Neural cell (in vitro differentiated cells): Measurements from ENCODE around the gene SLC50A1. TPM values are rescaled to one million over a fixed set of nuclear protein-coding genes. Genes with fewer than 3 reads are reported as not detected.
"Not testable (repeated sequence)": the region's sequence is repeated elsewhere in the genome, so short reads cannot be mapped to it uniquely, and the experiment has no call there.

ENCODE experiments used
- H2AFZ ChIP-seq: fragments of 200-600, 300-800 bp; sonication (generic), shearing (Covaris generic); 2 replicates; pipeline ENCODE4 v1.6.0; 2014; ENCODE audit warnings: low read depth, mild to moderate bottlenecking, antibody characterized with exemption, low read length, moderate library complexity
- H3F3A ChIP-seq: fragments of 200-600 bp; shearing (Covaris generic); 2 replicates; pipeline ENCODE4 v1.6.1; 2016; ENCODE audit warnings: mild to moderate bottlenecking, moderate library complexity, mixed read lengths, antibody characterized with exemption, low read length; ENCODE audit not compliant: insufficient read depth, poor library complexity, severe bottlenecking
- H3K27ac ChIP-seq: fragments of 200-600, 300-800 bp; sonication (generic), shearing (Covaris generic); 2 replicates; pipeline ENCODE4 v1.5.1; 2014; ENCODE audit warnings: mild to moderate bottlenecking, low read length, moderate library complexity
- H3K27me3 ChIP-seq: fragments of 300-800, 200-600 bp; sonication (generic), shearing (Covaris generic); 2 replicates; pipeline ENCODE4 v1.6.0; 2014; ENCODE audit warnings: mild to moderate bottlenecking, low read depth, low read length, moderate library complexity; ENCODE audit not compliant: insufficient read depth
- H3K36me3 ChIP-seq: fragments of 300-800, 200-600 bp; sonication (generic), shearing (Covaris generic); 2 replicates; pipeline ENCODE4 v1.5.1; 2014; ENCODE audit warnings: mild to moderate bottlenecking, antibody characterized with exemption, low read length, moderate library complexity; ENCODE audit not compliant: insufficient read depth
- H3K4me2 ChIP-seq: fragments of 300-800, 200-600 bp; sonication (generic), shearing (Covaris generic); 2 replicates; pipeline ENCODE4 v1.6.0; 2014; ENCODE audit warnings: mild to moderate bottlenecking, low read length
- H3K4me3 ChIP-seq: fragments of 300-800, 200-600 bp; sonication (generic), shearing (Covaris generic); 2 replicates; pipeline ENCODE4 v1.5.1; 2014; ENCODE audit warnings: mild to moderate bottlenecking, low read length, moderate library complexity
- H3K79me2 ChIP-seq: fragments of 200-600 bp; shearing (Covaris generic); replicated peaks from 2 replicates; pipeline ENCODE4 v1.6.0; 2014; ENCODE audit warnings: mild to moderate bottlenecking, low read length, moderate library complexity; ENCODE audit not compliant: insufficient read depth
- H3K9ac ChIP-seq: fragments of 300-800, 200-600 bp; sonication (generic), shearing (Covaris generic); 2 replicates; pipeline ENCODE4 v1.6.1; 2016; ENCODE audit warnings: mild to moderate bottlenecking, low read length, mixed read lengths
- H3K9me2 ChIP-seq: fragments of 200-600 bp; shearing (Covaris generic); 2 replicates; pipeline ENCODE4 v1.6.1; 2016; ENCODE audit warnings: mild to moderate bottlenecking, low read length, mixed read lengths; ENCODE audit not compliant: insufficient read depth
- H3K9me3 ChIP-seq: fragments of 200-600, 300-800 bp; sonication (generic), shearing (Covaris generic); 2 replicates; pipeline ENCODE4 v1.6.1; 2016; ENCODE audit warnings: mild to moderate bottlenecking, mixed run types, low read length, moderate library complexity, mixed read lengths
- H4K20me1 ChIP-seq: fragments of 200-600 bp; shearing (Covaris generic); 2 replicates; pipeline ENCODE4 v1.6.1; 2016; ENCODE audit warnings: mild to moderate bottlenecking, mixed run types; ENCODE audit not compliant: insufficient read depth
- EP300 ChIP-seq: fragments of 450-650 bp; conservative IDR thresholded peaks from 2 replicates; pipeline ENCODE4 v1.6.1; 2014; ENCODE audit warnings: antibody characterized with exemption, mild to moderate bottlenecking, moderate library complexity; ENCODE audit not compliant: poor library complexity, severe bottlenecking
- EZH2 ChIP-seq: fragments of 200-600, 300-800 bp; shearing (Covaris generic), sonication (generic); IDR thresholded peaks from 2 replicates; pipeline ENCODE4 v1.6.1; 2014; ENCODE audit warnings: antibody characterized with exemption, low read length, borderline replicate concordance, mild to moderate bottlenecking; ENCODE audit not compliant: insufficient read depth, poor library complexity, severe bottlenecking
- MXI1 ChIP-seq: fragments of 450-650 bp; conservative IDR thresholded peaks from 2 replicates; pipeline ENCODE4 v1.6.1; 2014; ENCODE audit warnings: antibody characterized with exemption, mild to moderate bottlenecking; ENCODE audit not compliant: poor library complexity, severe bottlenecking
- POLR2AphosphoS5 ChIP-seq: IDR thresholded peaks from 2 replicates; pipeline ENCODE4 v1.6.1; 2012
- RAD21 ChIP-seq: fragments of 450-650 bp; conservative IDR thresholded peaks from 2 replicates; pipeline ENCODE4 v1.6.1; 2014; ENCODE audit warnings: antibody characterized with exemption, mild to moderate bottlenecking, moderate library complexity
- SMC3 ChIP-seq: fragments of 450-650 bp; conservative IDR thresholded peaks from 2 replicates; pipeline ENCODE4 v1.6.1; 2014; ENCODE audit warnings: antibody characterized with exemption, mild to moderate bottlenecking, moderate library complexity; ENCODE audit not compliant: poor library complexity
- TAF1 ChIP-seq: IDR thresholded peaks from 2 replicates; pipeline ENCODE4 v1.6.1; 2012; ENCODE audit warnings: low read depth
- polyA plus RNA-seq: library from polyadenylated mRNA; depleted of rRNA; stranded (reverse); fragments of >200 nt; gene quantifications from 2 replicates; pipeline ENCODE4 v1.2.3, GENCODE V29; 2014
- TF ChIP-seq, protein P1 (sequence below): fragments of 450-650 bp; IDR thresholded peaks from 2 replicates; pipeline ENCODE4 v1.5.1; 2014; ENCODE audit warnings: antibody characterized with exemption, mild to moderate bottlenecking, moderate library complexity; ENCODE audit not compliant: poor library complexity, severe bottlenecking
- TF ChIP-seq, protein P2 (sequence below): IDR thresholded peaks from 2 replicates; pipeline ENCODE4 v1.6.1; 2012; ENCODE audit warnings: borderline replicate concordance

Gene SLC50A1
- polyA plus RNA-seq, 1 donor from 2014 or later = 12.6 TPM

GRCh38 chr1:155145491-155145890, 9.8 kb downstream of the SLC50A1 start:
- H3K4me2 ChIP-seq = no peak overlapping the region
- H3K36me3 ChIP-seq = no peaks in the 10 kb centered on the region
- no peak overlapping the region for H3K4me3 ChIP-seq
- H3K27ac ChIP-seq = no peak overlapping the region
- H3K79me2 ChIP-seq = no peaks in the 10 kb centered on the region
- no peaks in the 10 kb centered on the region for H3F3A ChIP-seq
- H3K9me2 ChIP-seq = no peaks in the 10 kb centered on the region
- H4K20me1 ChIP-seq = no peaks in the 10 kb centered on the region
- H3K27me3 ChIP-seq = no peaks in the 10 kb centered on the region
- no peak overlapping the region for H3K9ac ChIP-seq
- no peaks in the 10 kb centered on the region for H3K9me3 ChIP-seq
- H2AFZ ChIP-seq = no peak overlapping the region
- TF ChIP-seq RAD21 (no peak), POLR2AphosphoS5 (no peak), SMC3 (no peak), MXI1 (no peak), EZH2 (no peak), TAF1 (no peak), EP300 (no peak)
- TF ChIP-seq, protein P1, sequence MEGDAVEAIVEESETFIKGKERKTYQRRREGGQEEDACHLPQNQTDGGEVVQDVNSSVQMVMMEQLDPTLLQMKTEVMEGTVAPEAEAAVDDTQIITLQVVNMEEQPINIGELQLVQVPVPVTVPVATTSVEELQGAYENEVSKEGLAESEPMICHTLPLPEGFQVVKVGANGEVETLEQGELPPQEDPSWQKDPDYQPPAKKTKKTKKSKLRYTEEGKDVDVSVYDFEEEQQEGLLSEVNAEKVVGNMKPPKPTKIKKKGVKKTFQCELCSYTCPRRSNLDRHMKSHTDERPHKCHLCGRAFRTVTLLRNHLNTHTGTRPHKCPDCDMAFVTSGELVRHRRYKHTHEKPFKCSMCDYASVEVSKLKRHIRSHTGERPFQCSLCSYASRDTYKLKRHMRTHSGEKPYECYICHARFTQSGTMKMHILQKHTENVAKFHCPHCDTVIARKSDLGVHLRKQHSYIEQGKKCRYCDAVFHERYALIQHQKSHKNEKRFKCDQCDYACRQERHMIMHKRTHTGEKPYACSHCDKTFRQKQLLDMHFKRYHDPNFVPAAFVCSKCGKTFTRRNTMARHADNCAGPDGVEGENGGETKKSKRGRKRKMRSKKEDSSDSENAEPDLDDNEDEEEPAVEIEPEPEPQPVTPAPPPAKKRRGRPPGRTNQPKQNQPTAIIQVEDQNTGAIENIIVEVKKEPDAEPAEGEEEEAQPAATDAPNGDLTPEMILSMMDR = no peak
- TF ChIP-seq, protein P2, sequence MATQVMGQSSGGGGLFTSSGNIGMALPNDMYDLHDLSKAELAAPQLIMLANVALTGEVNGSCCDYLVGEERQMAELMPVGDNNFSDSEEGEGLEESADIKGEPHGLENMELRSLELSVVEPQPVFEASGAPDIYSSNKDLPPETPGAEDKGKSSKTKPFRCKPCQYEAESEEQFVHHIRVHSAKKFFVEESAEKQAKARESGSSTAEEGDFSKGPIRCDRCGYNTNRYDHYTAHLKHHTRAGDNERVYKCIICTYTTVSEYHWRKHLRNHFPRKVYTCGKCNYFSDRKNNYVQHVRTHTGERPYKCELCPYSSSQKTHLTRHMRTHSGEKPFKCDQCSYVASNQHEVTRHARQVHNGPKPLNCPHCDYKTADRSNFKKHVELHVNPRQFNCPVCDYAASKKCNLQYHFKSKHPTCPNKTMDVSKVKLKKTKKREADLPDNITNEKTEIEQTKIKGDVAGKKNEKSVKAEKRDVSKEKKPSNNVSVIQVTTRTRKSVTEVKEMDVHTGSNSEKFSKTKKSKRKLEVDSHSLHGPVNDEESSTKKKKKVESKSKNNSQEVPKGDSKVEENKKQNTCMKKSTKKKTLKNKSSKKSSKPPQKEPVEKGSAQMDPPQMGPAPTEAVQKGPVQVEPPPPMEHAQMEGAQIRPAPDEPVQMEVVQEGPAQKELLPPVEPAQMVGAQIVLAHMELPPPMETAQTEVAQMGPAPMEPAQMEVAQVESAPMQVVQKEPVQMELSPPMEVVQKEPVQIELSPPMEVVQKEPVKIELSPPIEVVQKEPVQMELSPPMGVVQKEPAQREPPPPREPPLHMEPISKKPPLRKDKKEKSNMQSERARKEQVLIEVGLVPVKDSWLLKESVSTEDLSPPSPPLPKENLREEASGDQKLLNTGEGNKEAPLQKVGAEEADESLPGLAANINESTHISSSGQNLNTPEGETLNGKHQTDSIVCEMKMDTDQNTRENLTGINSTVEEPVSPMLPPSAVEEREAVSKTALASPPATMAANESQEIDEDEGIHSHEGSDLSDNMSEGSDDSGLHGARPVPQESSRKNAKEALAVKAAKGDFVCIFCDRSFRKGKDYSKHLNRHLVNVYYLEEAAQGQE = no peak

- H2AFZ ChIP-seq, H3K9ac ChIP-seq, H3K79me2 ChIP-seq, H3K9me2 ChIP-seq, H3K36me3 ChIP-seq, H3K27ac ChIP-seq, H3K4me3 ChIP-seq, H3K4me2 ChIP-seq, H3K9me3 ChIP-seq, H4K20me1 ChIP-seq, H3K27me3 ChIP-seq, H3F3A ChIP-seq: not testable (repeated sequence)
These were observed 20.5 kb downstream of the SLC50A1 start for GRCh38 chr1:155155996-155156643.
